Activated T-cell treated with anti-CD3 and anti-CD28 coated beads, Interleukin-2, amount 50 U/mL, for 24 hours (primary cell): Measurements from ENCODE around the gene SH3YL1.
A peak's percentile ranks its signal among the peaks of the same experiment; 100 is the strongest.

Source experiments
- DNase-seq: peaks from one replicate; pipeline ENCODE4 v3.0.0-alpha.2; 2020
- H3K27ac Mint-ChIP-seq: 2 replicates; pipeline ENCODE4 v1.8.0; 2020; ENCODE audit warnings: mild to moderate bottlenecking, mixed read lengths
- H3K27me3 Mint-ChIP-seq: 2 replicates; pipeline ENCODE4 v1.8.0; 2020; ENCODE audit warnings: mixed read lengths
- H3K36me3 Mint-ChIP-seq: 2 replicates; pipeline ENCODE4 v1.8.0; 2020; ENCODE audit warnings: low read depth, mixed read lengths
- H3K4me1 Mint-ChIP-seq: 2 replicates; pipeline ENCODE4 v1.8.0; 2020; ENCODE audit warnings: low read depth, mixed read lengths
- H3K4me3 Mint-ChIP-seq: 2 replicates; pipeline ENCODE4 v1.8.0; 2020; ENCODE audit warnings: mild to moderate bottlenecking, moderate library complexity, mixed read lengths
- H3K9me3 Mint-ChIP-seq: 2 replicates; pipeline ENCODE4 v1.8.0; 2020; ENCODE audit warnings: mixed read lengths

SH3YL1 gene

DNA sequence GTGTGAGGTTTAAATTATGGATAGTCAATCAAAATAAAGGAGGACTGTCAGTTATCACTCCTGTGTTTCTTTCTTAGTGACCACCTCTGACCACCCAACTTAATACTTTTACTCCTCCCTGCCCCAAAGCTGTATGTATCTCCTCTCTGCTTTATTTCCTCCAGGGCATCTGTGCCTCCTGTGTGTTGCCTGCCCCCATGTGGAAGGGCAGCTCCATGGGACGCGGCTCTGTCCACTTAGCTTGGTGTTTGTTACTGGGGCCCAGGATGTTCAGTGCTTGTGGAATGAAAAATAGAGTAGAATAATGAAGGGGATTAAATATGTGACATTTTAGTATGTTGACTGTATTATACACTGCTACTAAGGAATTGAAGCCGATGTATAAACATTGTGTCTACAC lies 10.7 kb upstream of the SH3YL1 start:
- H3K27ac Mint-ChIP-seq = no peak overlapping the region
- H3K27me3 Mint-ChIP-seq = no peaks in the 10 kb centered on the region
- peaks cover 94% of the 10 kb centered on the region for H3K36me3 Mint-ChIP-seq
- DNase-seq = no peak
- H3K4me1 Mint-ChIP-seq = peaks cover 31% of the 10 kb centered on the region
- no peak overlapping the region for H3K4me3 Mint-ChIP-seq
- no peaks in the 10 kb centered on the region for H3K9me3 Mint-ChIP-seq

- H3K36me3 Mint-ChIP-seq = peaks cover 91% of the 10 kb centered on the region
- no peak overlapping the region for H3K27ac Mint-ChIP-seq
- no peak for DNase-seq
Observed at GRCh38 chr2:273333-273732, 9.5 kb upstream of the SH3YL1 start.

DNA sequence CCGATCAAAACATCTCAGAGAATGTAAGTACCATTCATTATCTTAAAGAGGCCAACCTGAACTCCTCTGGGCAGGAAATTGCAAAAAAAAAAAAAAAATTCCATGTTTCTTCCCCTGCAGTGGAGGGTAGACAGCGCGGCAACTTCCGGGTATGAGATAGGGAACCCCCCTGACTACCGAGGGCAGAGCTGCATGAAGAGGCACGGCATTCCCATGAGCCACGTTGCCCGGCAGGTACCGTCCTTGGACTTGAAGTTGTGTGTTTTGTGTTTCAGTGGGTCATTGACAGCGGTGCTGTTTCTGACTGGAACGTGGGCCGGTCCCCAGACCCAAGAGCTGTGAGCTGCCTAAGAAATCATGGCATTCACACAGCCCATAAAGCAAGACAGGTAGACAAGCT lies 8.1 kb upstream of the SH3YL1 start:
- Mint-ChIP-seq H3K4me1 (peaks cover 53% of the 10 kb centered on the region), H3K27me3 (no peaks in the 10 kb centered on the region), H3K36me3 (peaks cover 91% of the 10 kb centered on the region)

More at GRCh38 chr2:273333-273732, 9.5 kb upstream of the SH3YL1 start:
- peaks cover 39% of the 10 kb centered on the region for H3K4me1 Mint-ChIP-seq
- no peaks in the 10 kb centered on the region for H3K9me3 Mint-ChIP-seq
- no peaks in the 10 kb centered on the region for H3K27me3 Mint-ChIP-seq
- no peak overlapping the region for H3K4me3 Mint-ChIP-seq

DNA sequence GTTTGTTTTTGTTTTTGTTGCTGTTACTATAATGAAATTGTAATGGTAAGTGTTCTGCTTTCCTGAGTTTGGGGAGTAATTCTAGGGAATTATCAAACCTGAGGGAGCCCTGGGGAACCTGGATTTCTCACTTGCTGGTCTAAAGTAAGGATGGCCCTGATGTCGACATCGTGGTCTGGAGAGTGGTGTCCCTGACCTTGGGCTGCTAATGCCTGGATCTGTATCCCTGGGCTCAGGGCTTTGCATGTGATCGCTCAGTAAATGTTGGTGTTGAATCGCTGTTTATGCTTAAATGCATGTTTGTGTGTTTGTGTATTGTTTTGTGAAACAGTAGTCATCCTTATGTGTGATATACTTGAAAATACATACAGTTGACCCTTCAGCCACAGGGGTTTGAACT lies 7.0 kb upstream of the SH3YL1 start:
- Mint-ChIP-seq H3K27ac (peak overlapping the region; percentile 20), H3K4me1 (peaks cover 61% of the 10 kb centered on the region), H3K36me3 (peaks cover 91% of the 10 kb centered on the region), H3K4me3 (no peak overlapping the region), H3K27me3 (no peaks in the 10 kb centered on the region), H3K9me3 (no peaks in the 10 kb centered on the region)
- DNase-seq = no peak

More for the DNA sequence above, 8.1 kb upstream of the SH3YL1 start:
- Mint-ChIP-seq H3K27ac (no peak overlapping the region), H3K4me3 (no peak overlapping the region), H3K9me3 (no peaks in the 10 kb centered on the region)
- no peak for DNase-seq

DNA sequence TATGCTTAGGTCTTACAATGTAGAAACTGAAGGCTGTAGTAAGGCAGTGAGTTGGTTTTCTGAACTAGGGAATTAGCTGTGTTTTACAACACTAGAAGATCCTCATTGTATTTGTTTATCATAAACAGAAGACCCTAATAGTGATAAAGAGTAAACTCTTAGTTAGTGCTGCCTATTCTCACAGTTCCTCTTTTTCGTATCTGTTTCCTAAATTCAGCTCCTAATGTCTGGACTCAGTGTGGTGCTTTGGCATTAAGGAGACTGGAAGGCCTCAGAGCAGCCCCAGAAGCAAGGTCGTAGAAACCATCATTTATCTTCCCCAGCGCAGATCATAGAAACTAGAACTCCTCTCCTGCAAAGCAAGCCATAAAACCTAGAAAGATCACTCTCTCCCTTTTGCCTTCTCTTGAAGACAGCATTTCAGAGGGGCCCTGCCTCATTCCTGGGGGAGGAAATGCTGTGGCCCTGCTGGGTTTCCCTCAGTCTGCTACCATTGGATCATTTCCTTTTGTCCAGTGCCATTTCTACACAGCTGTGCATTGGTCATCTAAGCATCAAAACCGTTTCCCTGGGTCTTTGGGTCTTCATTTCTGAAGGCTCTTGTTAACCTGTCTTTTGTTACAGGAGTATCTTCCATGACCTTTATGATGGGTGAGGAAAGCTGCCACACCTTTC lies 5.7 kb upstream of the SH3YL1 start:
- H3K4me3 Mint-ChIP-seq = no peak overlapping the region
- H3K27me3 Mint-ChIP-seq = no peaks in the 10 kb centered on the region
- peaks cover 62% of the 10 kb centered on the region for H3K4me1 Mint-ChIP-seq
- no peak for DNase-seq
- no peaks in the 10 kb centered on the region for H3K9me3 Mint-ChIP-seq
- H3K36me3 Mint-ChIP-seq = peaks cover 89% of the 10 kb centered on the region
- H3K27ac Mint-ChIP-seq = no peak overlapping the region

DNA sequence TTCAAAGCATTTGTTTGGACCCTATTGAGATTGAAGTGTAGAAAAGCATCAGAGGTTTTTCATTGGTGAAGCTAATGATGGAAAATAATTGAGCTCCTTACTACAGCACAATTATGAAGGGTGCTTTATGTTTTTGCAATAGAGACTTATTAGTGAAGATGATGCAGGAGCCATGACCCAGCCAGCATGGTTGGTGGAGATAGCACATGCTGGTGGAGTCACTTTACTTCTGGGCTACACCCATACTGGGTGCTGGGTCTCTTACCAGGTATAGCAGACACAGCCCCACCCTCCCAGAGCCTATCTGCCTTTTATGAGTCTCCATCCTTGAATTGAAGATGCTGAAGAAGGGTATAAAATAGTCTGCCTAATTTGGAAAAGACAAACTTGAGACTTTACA lies 4.5 kb upstream of the SH3YL1 start:
- Mint-ChIP-seq H3K4me1 (peaks cover 63% of the 10 kb centered on the region), H3K4me3 (no peak overlapping the region), H3K27ac (no peak overlapping the region), H3K9me3 (no peaks in the 10 kb centered on the region), H3K27me3 (no peaks in the 10 kb centered on the region), H3K36me3 (peaks cover 82% of the 10 kb centered on the region)
- no peak for DNase-seq

- Mint-ChIP-seq H3K4me3 (peak within 1 kb of the TSS; percentile 97), H3K4me1 (peaks cover 50% of the 10 kb centered on the region), H3K36me3 (peaks cover 77% of the 10 kb centered on the region), H3K27ac (peak within 1 kb of the TSS; percentile 97), H3K27me3 (no peaks in the 10 kb centered on the region), H3K9me3 (no peaks in the 10 kb centered on the region)
- peak; percentile 96 for DNase-seq
Observed at GRCh38 chr2:264493-265468, 949 bp upstream of the SH3YL1 start, which contains the start of gene ACP1. ACP1 (plus strand) TSS chr2:264947; CDS start chr2:264965, 18 bp downstream.

- Mint-ChIP-seq H3K4me1 (peaks cover 38% of the 10 kb centered on the region), H3K4me3 (peak overlapping the region; percentile 97), H3K9me3 (peaks cover 9% of the 10 kb centered on the region), H3K27me3 (no peaks in the 10 kb centered on the region), H3K27ac (peak overlapping the region; percentile 82), H3K36me3 (peaks cover 75% of the 10 kb centered on the region)
- DNase-seq = no peak
Observed at GRCh38 chr2:263022-263738, 652 bp downstream of the SH3YL1 start.

DNA sequence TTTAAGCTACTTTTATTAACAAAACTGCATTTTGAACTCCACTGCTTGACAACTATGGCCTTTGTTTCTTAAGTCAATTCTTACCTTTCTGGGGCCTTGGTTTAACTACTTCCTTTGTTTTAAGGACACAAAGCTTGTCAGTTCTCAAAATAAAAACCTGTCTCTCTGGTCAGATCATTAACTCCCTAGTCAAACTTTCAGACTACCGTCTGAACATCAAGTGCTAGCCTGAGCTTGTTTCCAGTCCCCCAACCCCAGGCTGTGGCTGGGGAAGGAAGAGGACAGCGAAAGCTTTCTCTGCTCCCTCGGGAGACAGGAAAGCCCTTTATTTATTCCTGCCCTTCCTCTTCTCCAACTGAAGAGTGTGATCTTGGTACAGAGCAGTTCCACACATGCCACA lies 1.7 kb downstream of the SH3YL1 start:
- Mint-ChIP-seq H3K36me3 (peaks cover 68% of the 10 kb centered on the region), H3K9me3 (peaks cover 14% of the 10 kb centered on the region), H3K4me1 (peaks cover 27% of the 10 kb centered on the region), H3K27ac (no peak overlapping the region), H3K27me3 (no peaks in the 10 kb centered on the region), H3K4me3 (no peak overlapping the region)
- no peak for DNase-seq

DNA sequence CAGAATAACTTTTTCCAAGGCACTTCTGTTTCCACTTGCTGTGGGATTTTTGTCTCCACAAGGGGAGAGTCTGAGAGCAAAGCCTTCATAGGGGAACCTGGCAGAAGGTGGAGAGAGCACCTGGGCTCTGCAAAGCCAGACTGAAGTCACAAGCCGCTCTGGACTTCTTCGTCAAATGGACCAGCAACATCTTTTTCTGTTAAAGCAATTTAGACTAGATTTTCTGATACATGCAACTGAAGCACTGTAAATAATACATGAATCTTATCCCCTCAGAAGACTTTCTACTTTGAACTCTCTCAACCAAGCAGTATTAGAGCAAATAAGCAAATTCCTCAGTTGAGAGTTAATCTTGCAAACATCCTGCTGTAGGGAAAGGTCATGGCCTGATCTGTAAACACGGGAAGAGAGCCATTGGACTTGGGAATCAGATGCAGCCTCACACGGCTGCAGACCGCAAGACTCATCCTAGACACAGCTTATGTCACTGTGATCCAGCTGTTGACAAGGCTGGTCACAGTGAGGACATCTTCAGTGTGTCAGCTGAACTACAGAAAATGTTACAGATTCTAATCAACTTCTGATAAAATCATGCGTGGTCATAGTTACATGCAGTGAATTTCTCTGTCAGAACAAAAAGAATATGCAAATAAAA lies 3.2 kb downstream of the SH3YL1 start:
- peaks cover 14% of the 10 kb centered on the region for H3K9me3 Mint-ChIP-seq
- no peak overlapping the region for H3K4me3 Mint-ChIP-seq
- DNase-seq = no peak
- H3K27ac Mint-ChIP-seq = no peak overlapping the region
- H3K27me3 Mint-ChIP-seq = no peaks in the 10 kb centered on the region
- H3K36me3 Mint-ChIP-seq = peaks cover 54% of the 10 kb centered on the region
- H3K4me1 Mint-ChIP-seq = peaks cover 14% of the 10 kb centered on the region

DNA sequence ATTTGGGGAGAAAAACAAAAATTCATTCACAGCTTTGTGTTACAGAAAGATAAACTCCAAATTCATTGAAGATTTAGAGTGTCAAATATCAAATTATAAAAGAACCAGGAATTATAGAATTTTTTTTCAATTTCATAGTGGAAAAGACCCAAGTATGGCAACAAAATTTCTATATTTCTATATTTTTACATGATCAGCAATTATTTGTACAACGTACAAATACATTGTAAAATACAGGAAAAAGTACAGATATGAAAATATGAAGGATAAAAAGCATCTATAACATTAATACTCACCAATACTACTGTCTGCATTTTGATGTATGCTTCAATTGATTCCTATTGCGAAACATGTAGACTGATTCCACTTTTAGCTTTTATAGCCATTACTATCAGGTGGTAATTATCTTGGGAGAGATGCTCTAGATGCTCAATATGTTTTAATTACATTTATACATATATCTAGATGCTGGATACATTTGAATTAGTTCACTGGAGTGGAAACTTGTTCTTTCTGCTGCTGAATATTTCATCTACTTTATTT lies 4.0 kb downstream of the SH3YL1 start:
- Mint-ChIP-seq H3K36me3 (peaks cover 47% of the 10 kb centered on the region), H3K27ac (no peak overlapping the region), H3K9me3 (peaks cover 14% of the 10 kb centered on the region), H3K4me1 (peaks cover 13% of the 10 kb centered on the region), H3K4me3 (no peak overlapping the region), H3K27me3 (no peaks in the 10 kb centered on the region)
- DNase-seq = no peak

DNA sequence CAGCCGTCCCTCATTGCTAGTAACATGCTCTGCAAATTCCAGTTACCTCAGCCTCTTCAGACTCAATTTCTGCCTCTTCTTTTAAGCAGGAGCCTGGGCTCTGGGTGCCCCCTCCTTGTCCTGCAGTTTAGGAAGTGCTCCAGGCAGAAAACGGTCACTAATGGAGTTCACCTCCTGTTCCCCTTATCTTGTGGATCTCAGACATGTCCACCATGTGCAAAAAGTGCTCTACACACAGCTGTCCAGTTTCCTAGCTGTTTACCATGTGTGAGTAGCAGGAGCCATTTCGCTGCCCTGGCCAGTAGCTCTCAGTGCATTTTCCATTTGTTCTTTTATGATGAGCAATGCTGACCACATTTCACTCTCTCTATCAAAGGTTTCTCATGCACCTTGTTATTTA lies 4.9 kb downstream of the SH3YL1 start:
- H3K9me3 Mint-ChIP-seq = peaks cover 14% of the 10 kb centered on the region
- H3K4me1 Mint-ChIP-seq = peaks cover 13% of the 10 kb centered on the region
- no peaks in the 10 kb centered on the region for H3K27me3 Mint-ChIP-seq
- no peak overlapping the region for H3K27ac Mint-ChIP-seq
- no peak overlapping the region for H3K4me3 Mint-ChIP-seq
- DNase-seq = no peak
- H3K36me3 Mint-ChIP-seq = peaks cover 45% of the 10 kb centered on the region

DNA sequence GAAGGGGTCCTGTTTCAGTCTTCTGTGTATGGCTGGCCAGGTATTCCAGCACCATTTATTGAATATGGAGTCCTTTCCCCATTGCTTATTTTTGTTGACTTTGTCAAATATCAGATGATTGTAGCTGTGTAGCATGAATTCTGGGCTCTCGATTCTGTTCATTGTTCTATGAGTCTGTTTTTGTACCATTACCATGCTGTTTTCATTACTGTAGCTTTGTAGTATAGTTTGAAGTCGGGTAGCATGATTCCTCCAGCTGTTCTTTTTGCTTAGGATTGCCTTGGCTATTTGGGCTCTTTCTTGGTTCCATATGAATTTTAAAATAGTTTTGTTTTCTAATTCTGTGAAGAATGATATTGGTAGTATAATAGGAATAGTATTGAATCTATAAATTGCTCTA lies 6.0 kb downstream of the SH3YL1 start:
- Mint-ChIP-seq H3K27ac (no peak overlapping the region), H3K4me3 (no peak overlapping the region), H3K4me1 (peaks cover 7% of the 10 kb centered on the region), H3K9me3 (peaks cover 14% of the 10 kb centered on the region), H3K27me3 (no peaks in the 10 kb centered on the region), H3K36me3 (peaks cover 40% of the 10 kb centered on the region)
- no peak for DNase-seq

GRCh38 chr2:257429-257828 lies 6.4 kb downstream of the SH3YL1 start:
- Mint-ChIP-seq H3K4me1 (peaks cover 3% of the 10 kb centered on the region), H3K27ac (no peak overlapping the region), H3K4me3 (no peak overlapping the region), H3K27me3 (no peaks in the 10 kb centered on the region), H3K36me3 (peaks cover 38% of the 10 kb centered on the region), H3K9me3 (peaks cover 14% of the 10 kb centered on the region)
- DNase-seq = no peak
